Body of pancreas (tissue), 4 donors: ENCODE data around the gene LBH. TPM values are rescaled to one million over a fixed set of nuclear protein-coding genes. Genes with fewer than 3 reads are reported as not detected.

Experiments used
- ATAC-seq: fragments of 150-250 bp; one replicate; pipeline ENCODE4 v1.9.1; 2016
- DNase-seq, 4 donors: peaks; one replicate each; pipeline ENCODE4 v3.0.0-alpha.2; 2019
- H3K27ac ChIP-seq, 4 donors: fragments of 200-600 bp; sonication (generic); 1 replicate in 3 of 4; 2 replicates in 1 of 4; pipeline versions ENCODE4 v1.5.1 to v1.6.1; 2016 to 2019; ENCODE audit warnings: mild to moderate bottlenecking in 1 of 4, mixed read lengths in 1 of 4, moderate library complexity in 1 of 4
- H3K27me3 ChIP-seq, 2 donors: fragments of 200-600 bp; sonication (generic); one replicate each; pipeline ENCODE4 v1.6.0; 2016; ENCODE audit warnings: mild to moderate bottlenecking in 1 of 2
- H3K36me3 ChIP-seq, 2 donors: fragments of 200-600 bp; sonication (generic); replicated peaks in 1 of 2; 2 replicates each; pipeline ENCODE4 v1.5.1; 2016; ENCODE audit warnings: low read depth in 2 of 2; ENCODE audit not compliant: insufficient read depth in 1 of 2
- H3K4me1 ChIP-seq: fragments of 200-600 bp; sonication (generic); one replicate; pipeline ENCODE4 v1.6.0; 2016
- H3K4me3 ChIP-seq, 2 donors: fragments of 200-600 bp; sonication (generic); 1 replicate in 1 of 2; 2 replicates in 1 of 2; pipeline ENCODE4 v1.5.1; 2016 to 2019
- H3K9me3 ChIP-seq, 3 donors: fragments of 200-600 bp; sonication (generic); 1 replicate in 2 of 3; 2 replicates in 1 of 3; pipeline ENCODE4 v1.5.1; 2016
- CTCF ChIP-seq, 7 experiments: fragments of 450-650 bp in 4 of 7; fragments of 200-600 bp in 3 of 7; sonication (generic) in 3 of 7; IDR thresholded peaks; one replicate each; pipeline ENCODE4 v1.5.1; 2016 to 2019; ENCODE audit warnings: antibody characterized with exemption in 7 of 7
- POLR2A ChIP-seq, 3 donors: fragments of 450-650 bp; IDR thresholded peaks; one replicate each; pipeline ENCODE4 v1.6.1; 2016; ENCODE audit warnings: antibody characterized with exemption in 3 of 3, mild to moderate bottlenecking in 2 of 3
- WGBS, 2 donors: methylation state at CpG; one replicate each; pipeline ENCODE4 v1.1.5; 2017; 5-methylcytosine and 5-hydroxymethylcytosine counted together
- intact Hi-C: fragments of 100-400 bp; cut with DNase I; formaldehyde crosslinking; loops from one replicate; pipeline ENCODE4 v1.15.1; 2023
- total RNA-seq, 2 donors: library from RNA; depleted of rRNA; stranded (reverse); fragments of >200 nt; gene quantifications; one replicate each; pipeline ENCODE4 v1.1.0, GENCODE V29; 2016

Gene LBH
- total RNA-seq, 2 donors from 2014 or later, result 10.9 to 23.1 TPM

DNA sequence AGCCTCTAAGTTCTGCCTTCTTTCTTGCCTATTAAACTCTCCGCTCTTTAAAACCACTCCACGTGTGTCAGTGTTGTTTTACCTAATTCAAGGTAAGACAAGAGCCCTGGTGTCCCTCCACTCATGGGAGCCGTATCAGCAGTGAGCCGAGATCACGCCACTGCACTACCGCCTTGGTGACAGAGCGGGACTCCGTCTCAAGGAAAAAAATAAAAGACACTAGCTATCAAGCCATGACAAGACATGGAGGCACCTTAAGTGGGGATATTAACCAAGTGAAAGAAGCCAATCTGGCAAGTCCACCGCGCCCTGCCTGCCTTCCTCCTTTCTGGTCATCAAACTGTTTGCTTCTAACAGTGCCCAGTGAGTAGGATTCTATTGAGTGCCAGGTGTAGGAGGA is 40.2 kb upstream of the LBH start:
- no peak overlapping the region for H3K27ac ChIP-seq
- 88 to 95% methylated on average over 10 of the region's 10 CpGs for WGBS, 2 donors
- no peaks in the 10 kb centered on the region for H3K9me3 ChIP-seq
- H3K27me3 ChIP-seq, result no peaks in the 10 kb centered on the region
- TF ChIP-seq POLR2A (IDR thresholded peaks at IDR 0.05) (no peak), CTCF (IDR thresholded peaks at IDR 0.05) (no peak)
- DNase-seq (no peak), ATAC-seq (no peak)
- intact Hi-C loops, result no loop called here
- H3K4me1 ChIP-seq, result no peaks in the 10 kb centered on the region
- no peak overlapping the region for H3K4me3 ChIP-seq
- no peaks in the 10 kb centered on the region for H3K36me3 ChIP-seq

GRCh38 chr2:30191819-30192271 is 39.5 kb upstream of the LBH start:
- no peaks in the 10 kb centered on the region for H3K4me1 ChIP-seq
- no peaks in the 10 kb centered on the region for H3K9me3 ChIP-seq
- no peaks in the 10 kb centered on the region for H3K36me3 ChIP-seq
- no peak for TF ChIP-seq CTCF (IDR thresholded peaks at IDR 0.05)
- TF ChIP-seq POLR2A (IDR thresholded peaks at IDR 0.05), result no peak
- ATAC-seq (no peak), DNase-seq (no peak)
- H3K27ac ChIP-seq, result no peak overlapping the region
- no peak overlapping the region for H3K4me3 ChIP-seq
- intact Hi-C loops, result no loop called here
- WGBS, 2 donors, result 62 to 66% methylated on average over 7 of the region's 7 CpGs
- H3K27me3 ChIP-seq, result no peaks in the 10 kb centered on the region

GRCh38 chr2:30192314-30192713 is 39.0 kb upstream of the LBH start:
- H3K9me3 ChIP-seq, result no peaks in the 10 kb centered on the region
- WGBS, 2 donors, result 76 to 90% methylated on average over 4 of the region's 4 CpGs
- no peak for ATAC-seq
- DNase-seq, result no peak
- H3K4me3 ChIP-seq, result no peak overlapping the region
- H3K4me1 ChIP-seq, result no peaks in the 10 kb centered on the region
- no peaks in the 10 kb centered on the region for H3K36me3 ChIP-seq
- intact Hi-C loops, result no loop called here
- no peak overlapping the region for H3K27ac ChIP-seq
- no peaks in the 10 kb centered on the region for H3K27me3 ChIP-seq
- TF ChIP-seq POLR2A (IDR thresholded peaks at IDR 0.05) (no peak), CTCF (IDR thresholded peaks at IDR 0.05) (no peak)

- no peaks in the 10 kb centered on the region for H3K36me3 ChIP-seq
- H3K4me1 ChIP-seq, result no peaks in the 10 kb centered on the region
- ATAC-seq, result no peak
- no peaks in the 10 kb centered on the region for H3K9me3 ChIP-seq
- no peak overlapping the region for H3K27ac ChIP-seq
- no peaks in the 10 kb centered on the region for H3K27me3 ChIP-seq
- DNase-seq, result no peak
- intact Hi-C loops, result no loop called here
- no peak for TF ChIP-seq CTCF (IDR thresholded peaks at IDR 0.05)
- no peak for TF ChIP-seq POLR2A (IDR thresholded peaks at IDR 0.05)
- WGBS, 2 donors, result 84 to 87% methylated on average over 12 to 13 of the region's 13 CpGs
- H3K4me3 ChIP-seq, result no peak overlapping the region
Measured at GRCh38 chr2:30193104-30193681, 38.1 kb upstream of the LBH start.

GRCh38 chr2:30194421-30194820 is 36.9 kb upstream of the LBH start:
- H3K4me3 ChIP-seq, result no peak overlapping the region
- H3K27me3 ChIP-seq, result no peaks in the 10 kb centered on the region
- DNase-seq (no peak), ATAC-seq (no peak)
- no peaks in the 10 kb centered on the region for H3K9me3 ChIP-seq
- H3K36me3 ChIP-seq, result no peaks in the 10 kb centered on the region
- intact Hi-C loops, result no loop called here
- WGBS, 2 donors, result 69 to 71% methylated on average over 6 to 7 of the region's 7 CpGs
- TF ChIP-seq CTCF (IDR thresholded peaks at IDR 0.05) (no peak), POLR2A (IDR thresholded peaks at IDR 0.05) (no peak)
- no peaks in the 10 kb centered on the region for H3K4me1 ChIP-seq
- H3K27ac ChIP-seq, result no peak overlapping the region
